NCI-H1436 (cell line): ENCODE results near the gene WBP2NL.
A peak's percentile ranks its signal among the peaks of the same experiment; 100 is the strongest.

Source experiments
- DNase-seq: peaks from one replicate; lab custom pipeline; 2025; lab: John Stamatoyannopoulos, UW

Gene WBP2NL

DNA sequence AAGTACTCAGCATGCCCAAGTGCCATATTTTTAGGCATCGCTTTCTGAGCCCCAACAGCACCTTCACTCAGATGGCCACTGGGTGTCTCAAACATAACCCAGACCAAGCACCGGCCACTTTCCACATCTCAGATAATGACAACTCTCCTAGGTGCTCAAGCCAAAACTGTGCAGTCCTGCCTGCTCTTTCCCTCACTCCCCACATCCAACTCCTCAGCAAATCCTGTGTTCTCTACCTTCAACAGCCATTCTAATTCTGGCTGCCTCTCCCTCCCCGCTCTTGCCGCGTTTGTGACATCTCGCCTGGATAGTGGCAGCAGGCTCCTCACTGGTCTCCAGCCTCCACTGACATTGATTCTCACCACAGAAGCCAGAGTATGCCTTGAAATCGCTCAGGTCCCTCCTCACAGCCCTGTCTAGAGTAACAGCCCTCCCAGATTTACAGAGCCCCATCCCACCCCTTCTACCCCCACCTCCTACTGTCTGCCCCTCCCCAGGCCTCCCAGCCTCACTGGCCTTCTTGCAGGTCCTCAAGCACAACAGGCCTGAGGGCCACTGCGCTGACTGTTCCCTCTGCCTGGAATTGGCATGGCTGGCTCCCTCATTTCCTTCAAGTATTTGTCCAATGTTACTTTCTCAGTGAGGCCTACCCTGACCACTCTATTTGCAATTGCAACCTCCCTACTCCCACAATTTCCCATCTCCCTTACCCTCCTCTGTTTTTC is 74.2 kb downstream of the WBP2NL start:
- DNase-seq, result no peak

DNA sequence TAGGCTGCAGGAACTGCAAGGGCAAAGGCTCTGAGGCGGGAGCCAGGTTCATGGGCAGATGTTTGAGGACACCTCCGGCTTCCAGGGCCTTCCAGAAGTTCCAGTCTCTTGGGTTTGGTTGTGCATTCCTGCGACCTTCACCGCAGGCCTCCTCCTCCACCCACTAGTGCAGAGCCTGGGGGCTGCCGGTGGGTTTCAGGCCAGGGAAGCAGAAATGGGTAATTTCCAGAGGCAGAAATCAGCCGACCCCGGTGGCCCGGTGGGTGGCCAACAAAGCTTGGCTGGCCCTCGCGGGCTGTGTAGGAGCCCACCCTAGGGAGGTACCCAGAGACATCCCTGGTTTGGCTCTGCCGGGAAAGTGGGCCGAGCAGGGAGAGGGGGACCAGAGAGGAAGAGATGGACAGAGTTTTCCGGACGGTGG is 75.0 kb downstream of the WBP2NL start:
- DNase-seq, result no peak

DNA sequence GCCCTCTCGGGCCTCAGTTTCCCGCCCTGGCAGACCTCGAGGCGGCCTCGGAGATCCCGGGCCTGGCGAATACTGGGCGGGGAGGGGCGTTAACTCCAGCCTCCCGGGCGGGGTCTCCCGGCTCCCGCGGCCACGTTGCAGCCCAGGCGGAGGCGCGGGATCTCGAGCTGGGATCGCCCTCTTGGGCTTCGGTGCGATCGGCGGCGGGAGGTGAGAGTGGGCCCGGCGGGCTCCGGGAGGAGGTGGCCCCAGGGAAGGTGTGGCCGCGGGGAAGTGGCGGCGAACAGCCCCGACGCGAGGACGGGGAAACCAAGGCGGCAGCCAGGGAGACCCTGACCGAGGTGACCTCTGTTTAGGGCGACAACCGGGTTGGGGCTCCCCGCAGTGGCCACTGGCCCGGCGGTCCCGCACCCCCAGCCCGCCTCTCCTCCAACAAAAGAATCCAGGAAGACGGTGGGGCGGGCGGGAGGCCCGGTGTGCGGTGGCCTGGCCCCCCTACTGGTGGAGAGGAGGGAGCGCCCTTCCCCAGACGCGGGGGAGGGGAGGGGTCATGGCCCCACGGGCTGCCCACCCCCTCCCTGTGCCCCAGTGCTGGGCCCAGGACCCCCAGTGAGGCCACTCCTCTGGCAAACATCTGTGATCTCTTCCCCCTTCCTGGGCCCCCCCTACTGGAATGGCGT is 75.7 kb downstream of the WBP2NL start, which contains the start of gene PHETA2:
Gene PHETA2, plus strand, starts transcription at position 117 of the 680 bp plus-strand sequence. CDS start 3,046 bp downstream, outside the sequence.
- DNase-seq, result no peak

DNA sequence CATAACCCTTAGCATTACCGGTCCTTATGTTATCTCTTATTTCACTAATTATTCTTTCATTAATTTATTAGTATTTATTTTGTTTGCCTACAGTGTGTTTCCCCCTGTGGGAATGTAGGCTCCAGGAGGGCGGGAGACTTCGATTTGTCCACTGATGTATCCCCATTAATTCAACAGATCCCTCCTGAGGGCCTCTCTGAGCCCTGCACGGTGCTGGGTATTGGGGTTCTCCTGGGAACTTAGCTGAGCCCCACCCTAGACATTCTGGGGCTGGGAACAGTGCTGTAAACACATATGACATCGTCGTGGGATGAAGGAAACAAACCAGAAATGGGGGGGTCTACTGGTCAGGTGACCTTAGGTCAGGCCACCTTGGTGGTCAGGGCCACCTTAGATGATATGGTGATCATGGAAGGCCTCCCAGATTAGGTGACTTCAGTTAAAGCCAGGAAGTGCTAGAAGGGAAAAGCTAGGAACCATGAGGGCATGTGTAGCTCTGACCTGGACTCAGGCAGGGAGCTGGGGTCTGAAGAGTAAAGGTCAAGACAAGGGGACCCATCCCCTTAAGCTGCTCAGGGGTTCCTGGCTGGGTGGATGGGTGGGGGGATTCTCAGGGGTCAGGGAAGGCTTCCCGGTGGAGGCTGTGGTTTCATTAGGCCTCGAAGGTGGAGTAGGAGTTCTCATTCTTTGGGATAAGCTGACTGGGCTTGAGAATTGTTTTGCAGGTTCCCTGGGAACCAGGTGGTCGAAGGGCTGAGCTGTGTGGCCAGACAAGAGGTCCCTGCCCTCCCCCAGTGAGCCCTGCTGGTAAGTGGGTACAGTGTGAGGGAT is 76.5 kb downstream of the WBP2NL start:
- DNase-seq, result no peak

DNA sequence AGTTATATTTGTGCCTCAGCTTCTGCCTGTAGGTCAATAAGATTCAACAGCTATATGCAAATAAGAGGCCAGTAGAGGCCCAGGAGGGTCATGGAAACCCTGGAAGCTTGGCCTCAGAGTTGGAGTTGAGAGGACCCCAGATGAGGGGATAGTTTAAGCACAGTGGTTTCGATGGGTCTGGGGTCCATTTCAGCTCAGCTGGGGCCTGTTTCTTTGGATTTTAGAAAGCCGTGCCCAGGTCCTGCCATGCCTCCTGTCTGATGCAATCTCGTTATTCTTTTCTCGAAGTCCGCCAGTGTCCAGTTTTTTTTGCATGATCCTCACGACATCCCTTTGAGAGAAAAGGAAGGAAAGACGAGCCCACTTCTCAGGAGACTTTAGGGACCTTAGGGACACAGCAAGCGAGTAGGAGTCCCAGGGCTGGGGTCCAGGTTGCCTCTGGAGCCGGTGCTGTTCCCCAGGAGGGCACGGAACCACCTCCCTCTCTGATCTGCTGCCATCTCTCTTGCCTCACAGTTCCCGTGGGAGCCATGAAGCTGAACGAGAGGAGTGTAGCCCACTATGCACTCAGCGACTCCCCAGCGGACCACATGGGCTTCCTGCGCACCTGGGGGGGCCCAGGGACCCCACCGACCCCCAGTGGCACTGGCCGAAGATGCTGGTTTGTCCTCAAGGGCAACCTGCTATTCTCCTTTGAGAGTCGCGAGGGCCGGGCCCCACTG is 78.3 kb downstream of the WBP2NL start:
- DNase-seq, result no peak

DNA sequence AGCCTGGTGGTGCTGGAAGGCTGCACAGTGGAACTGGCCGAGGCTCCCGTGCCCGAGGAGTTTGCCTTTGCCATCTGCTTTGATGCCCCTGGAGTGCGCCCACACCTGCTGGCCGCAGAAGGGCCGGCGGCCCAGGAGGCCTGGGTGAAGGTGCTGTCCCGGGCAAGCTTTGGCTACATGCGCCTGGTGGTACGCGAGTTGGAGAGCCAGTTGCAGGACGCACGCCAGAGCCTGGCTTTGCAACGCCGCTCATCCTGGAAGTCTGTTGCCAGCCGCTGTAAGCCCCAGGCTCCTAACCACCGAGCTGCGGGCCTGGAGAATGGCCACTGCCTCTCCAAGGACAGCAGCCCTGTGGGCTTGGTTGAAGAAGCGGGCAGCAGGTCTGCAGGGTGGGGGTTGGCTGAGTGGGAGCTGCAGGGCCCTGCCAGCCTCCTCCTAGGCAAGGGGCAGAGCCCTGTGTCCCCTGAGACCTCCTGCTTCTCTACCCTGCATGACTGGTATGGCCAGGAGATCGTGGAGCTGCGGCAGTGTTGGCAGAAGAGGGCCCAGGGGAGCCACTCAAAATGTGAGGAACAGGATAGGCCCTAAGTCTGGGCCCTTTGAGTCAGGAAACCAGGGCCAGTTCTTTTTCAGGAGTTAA is 79.0 kb downstream of the WBP2NL start:
- peak; percentile 17 for DNase-seq
